GM12801 (cell line): ENCODE results near the gene TEX264.

Source experiments
- TF ChIP-seq, protein P1 (sequence below): IDR thresholded peaks from one replicate; pipeline ENCODE4 v1.5.1; 2011; ENCODE audit warnings: control low read depth; ENCODE audit not compliant: insufficient read length; ENCODE audit errors: extremely low read depth

Gene TEX264

DNA sequence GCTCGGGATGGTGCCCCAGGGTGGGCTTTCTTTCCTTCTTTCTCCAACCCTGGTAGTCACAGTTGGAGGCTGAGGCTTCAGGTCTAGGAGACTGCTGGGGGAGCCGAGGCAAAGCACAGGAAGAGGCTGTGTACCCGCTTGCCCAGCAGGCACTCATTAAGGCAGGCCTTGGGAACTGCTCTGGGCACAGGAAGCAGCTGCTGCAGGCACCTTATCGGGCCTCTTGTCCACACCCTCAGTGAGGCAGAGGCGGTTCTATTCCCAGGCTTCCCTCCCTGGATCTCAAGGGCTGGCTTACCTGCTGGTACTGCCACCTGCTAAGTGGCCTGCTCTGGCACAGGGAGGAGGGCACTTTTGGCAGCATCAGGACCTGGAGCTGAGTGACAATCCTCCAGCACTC, 20.0 kb downstream of the TEX264 start:
- TF ChIP-seq, protein P1, sequence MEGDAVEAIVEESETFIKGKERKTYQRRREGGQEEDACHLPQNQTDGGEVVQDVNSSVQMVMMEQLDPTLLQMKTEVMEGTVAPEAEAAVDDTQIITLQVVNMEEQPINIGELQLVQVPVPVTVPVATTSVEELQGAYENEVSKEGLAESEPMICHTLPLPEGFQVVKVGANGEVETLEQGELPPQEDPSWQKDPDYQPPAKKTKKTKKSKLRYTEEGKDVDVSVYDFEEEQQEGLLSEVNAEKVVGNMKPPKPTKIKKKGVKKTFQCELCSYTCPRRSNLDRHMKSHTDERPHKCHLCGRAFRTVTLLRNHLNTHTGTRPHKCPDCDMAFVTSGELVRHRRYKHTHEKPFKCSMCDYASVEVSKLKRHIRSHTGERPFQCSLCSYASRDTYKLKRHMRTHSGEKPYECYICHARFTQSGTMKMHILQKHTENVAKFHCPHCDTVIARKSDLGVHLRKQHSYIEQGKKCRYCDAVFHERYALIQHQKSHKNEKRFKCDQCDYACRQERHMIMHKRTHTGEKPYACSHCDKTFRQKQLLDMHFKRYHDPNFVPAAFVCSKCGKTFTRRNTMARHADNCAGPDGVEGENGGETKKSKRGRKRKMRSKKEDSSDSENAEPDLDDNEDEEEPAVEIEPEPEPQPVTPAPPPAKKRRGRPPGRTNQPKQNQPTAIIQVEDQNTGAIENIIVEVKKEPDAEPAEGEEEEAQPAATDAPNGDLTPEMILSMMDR, result no peak

DNA sequence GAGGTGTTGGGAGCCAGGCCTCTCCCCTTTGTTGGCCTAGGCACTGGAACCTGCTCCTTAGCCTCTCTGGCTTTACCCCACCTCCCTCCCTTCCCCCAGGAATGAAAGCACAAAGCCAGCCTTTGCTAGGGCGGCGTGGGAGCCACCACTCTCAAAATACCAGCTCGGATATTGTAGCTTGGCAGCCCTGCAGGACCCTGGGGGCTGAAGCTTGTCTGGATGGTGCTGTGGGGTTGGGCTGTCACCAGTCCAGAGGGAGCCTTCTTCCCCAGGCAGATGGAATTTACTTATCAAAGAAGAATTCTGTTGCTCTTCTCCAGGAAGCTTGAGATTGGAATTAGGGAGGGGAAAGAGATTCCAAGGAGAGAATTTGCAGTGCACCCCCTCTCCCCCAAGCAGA, 20.9 kb downstream of the TEX264 start:
- TF ChIP-seq, protein P1, result no peak

DNA sequence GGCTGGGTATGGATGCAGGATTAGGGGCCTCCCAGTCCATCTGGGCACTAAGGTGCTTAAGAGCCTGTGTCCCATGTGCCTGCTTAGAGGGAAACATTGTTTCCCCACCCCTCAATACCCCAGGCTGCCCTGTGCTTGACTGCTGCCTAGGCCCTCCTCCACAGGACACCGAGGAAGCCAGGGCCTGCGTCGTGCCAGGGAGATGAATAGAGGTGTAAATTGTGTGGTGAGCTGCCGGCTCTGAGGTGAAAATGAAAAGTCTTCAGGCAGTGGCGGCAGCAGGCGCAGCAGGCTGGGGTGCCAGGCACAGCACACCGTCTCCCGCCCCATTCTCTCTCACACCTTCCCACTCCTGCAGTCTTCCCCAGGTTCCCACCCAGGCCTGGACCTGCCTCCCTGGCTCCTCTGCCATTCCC, 21.9 kb downstream of the TEX264 start:
- TF ChIP-seq, protein P1, result no peak

DNA sequence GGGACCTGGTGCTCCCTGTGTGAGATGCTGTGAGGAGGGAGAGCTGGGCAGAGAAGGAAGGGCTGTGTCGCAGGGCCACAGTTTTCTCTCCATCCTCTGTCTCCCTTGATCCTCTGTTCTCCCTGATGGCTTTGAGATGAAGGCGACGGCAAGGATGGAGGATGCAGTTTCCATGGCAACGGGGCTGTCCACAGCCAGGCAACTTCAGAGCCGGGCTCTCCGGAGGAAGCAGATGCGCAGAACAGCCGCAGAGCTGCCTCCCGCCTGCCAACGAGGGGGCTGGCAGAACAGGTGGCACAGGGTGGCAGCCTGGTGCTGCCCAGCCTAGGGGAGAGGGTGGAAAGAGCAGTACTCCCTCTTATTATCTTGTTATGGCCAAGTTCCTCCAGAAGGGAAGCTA, 25.9 kb downstream of the TEX264 start:
- TF ChIP-seq, protein P1, result no peak

DNA sequence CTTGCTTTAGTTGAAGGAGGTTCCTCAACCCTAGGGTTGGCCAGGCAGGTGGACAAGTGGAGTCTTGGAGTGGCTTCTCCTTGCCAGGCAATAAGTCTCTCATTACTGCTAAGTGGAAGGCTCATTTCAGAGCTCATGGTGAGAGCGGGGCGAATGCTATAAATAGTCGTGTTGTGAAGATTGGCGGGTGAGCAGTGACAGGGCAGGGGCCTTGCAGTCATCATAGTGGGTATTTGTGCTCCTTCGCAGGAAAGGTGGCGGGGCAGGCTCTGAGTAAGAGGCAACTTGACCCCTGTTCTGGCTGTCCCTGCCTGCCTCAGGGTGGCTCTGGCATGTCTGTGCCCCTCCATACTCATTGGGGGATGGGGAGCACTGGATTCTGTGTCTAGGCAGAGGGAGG, 27.2 kb downstream of the TEX264 start:
- TF ChIP-seq, protein P1, result no peak

DNA sequence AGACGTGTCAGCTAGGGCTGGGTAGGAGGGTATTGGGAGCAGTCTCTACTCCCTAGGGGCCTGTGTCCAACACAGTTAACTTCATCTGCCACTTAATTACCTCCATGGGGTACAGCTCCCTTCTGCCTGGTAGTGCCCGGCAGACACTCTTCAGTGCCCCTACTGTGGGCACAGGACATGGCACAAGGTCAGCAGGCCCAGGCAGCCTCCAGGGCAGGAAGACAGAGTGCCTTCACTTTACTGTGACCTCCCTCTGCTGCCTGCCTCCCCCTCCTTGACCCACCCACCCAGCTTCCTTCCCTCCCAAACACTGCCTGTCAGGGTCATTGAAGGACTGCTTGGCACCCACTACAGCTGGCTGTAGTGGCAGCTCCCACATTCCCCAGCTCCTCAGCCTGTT, 29.4 kb downstream of the TEX264 start:
- TF ChIP-seq, protein P1, result no peak

DNA sequence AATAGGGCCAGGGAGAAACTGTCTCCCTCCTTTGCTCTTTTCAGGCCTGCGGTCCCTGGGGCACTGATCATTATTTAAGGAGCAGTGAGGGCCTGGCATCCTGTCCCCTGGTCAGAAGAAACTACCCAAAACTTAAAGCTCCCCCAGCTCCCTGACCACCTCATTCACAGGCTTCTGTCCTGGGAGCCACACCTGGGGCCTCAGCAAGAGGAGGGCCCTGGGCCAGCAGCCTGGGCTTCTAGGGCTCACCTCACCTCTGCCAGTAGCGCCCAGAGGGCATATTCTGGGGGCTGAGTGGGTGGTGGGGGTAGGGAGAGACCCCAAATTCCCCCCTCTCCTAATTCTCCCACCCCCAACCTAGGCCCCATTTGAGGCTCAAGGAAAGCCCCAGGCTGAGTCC, 31.1 kb downstream of the TEX264 start:
- TF ChIP-seq, protein P1, result no peak
